ENCODE data around the gene CFAP210.
"Not testable (repeated sequence)": the region's sequence is repeated elsewhere in the genome, so short reads cannot be mapped to it uniquely, and the experiment has no call there.

Gene CFAP210

DNA sequence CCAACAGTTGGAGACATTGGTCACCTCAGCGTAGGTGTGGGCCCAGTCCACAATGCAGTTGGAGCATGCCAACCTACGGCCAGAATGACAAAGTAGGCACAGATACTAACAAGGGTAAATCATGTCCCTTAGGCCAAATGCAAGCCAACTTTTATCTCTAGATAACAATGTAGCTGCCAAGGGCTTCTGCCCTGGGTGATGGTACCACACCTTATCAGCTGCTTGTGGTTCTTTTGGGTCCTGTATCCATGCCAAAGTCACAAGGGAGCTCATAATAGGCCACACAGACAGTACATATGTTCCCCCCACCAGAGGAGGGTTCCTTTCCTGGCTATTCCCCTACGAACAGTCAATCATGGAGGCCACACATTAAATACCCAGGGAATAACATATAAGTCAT, 19.1 kb upstream of the CFAP210 start:
- H3K4me3 ChIP-seq (ENCODE audit: low read depth, low read length), result no peak overlapping the region

GRCh38 chr2:169712791-169713227, 18.6 kb upstream of the CFAP210 start:
- H3K4me3 ChIP-seq (ENCODE audit: low read depth, low read length), result no peak overlapping the region

DNA sequence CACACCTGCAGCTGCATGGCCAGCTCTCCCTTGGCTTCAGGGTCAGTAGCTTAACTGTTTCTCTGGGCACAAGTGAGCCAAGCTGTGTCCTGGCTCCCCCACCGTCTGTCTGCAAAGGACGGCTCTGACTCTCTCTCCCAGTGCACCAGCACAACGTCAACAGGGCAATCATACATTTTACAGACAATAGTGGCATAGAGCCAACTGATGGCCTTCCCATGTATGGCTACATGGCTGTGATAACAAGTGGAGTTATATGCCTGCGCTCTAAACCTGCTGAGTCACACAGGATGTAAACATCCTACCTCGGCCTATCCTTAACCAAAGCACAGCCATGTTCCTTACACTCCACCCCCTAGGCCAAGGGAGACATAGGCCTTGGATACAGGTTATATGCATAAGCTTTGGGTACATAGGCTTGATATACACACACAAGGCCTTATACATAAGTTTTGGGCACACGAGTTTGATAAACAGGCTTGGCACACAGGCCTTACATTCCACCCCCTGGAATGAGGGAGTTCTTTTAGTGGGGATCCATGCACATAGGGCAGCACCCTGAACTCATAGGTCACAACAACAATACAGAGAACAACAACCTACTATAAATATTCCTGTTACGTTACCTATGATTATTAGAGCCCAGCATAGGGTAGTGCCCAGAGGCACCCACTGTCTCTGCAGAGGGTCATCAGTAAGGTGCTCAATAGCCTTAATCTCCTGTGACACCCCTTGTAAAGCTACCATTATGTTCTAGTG, 17.7 kb upstream of the CFAP210 start:
- no peak overlapping the region for H3K4me3 ChIP-seq (ENCODE audit: low read depth, low read length)

- no peak overlapping the region for H3K4me3 ChIP-seq (ENCODE audit: low read depth, low read length)
Measured at GRCh38 chr2:169709981-169710380, 15.8 kb upstream of the CFAP210 start.

GRCh38 chr2:169709331-169709730, 15.1 kb upstream of the CFAP210 start:
- H3K4me3 ChIP-seq (ENCODE audit: low read depth, low read length), result no peak overlapping the region

DNA sequence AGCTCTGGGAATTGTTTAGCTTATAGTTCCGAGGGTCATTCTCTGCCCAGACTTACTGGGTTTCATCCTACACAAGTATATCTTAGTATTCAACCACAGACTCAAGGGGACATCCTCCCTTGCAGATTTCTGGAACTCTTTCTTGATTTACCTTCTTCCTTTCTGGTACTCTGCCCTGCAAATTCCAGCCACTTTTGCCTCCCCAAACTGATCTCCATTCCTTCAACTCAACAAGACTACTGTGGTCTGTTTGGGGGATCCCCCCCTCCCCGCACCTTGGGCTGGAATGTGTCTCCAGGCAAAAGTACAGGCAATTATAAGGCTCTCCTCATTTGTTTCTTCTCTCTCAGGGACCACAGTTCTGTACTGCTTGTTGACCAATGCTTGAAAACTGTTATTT, 13.4 kb upstream of the CFAP210 start:
- no peak overlapping the region for H3K4me3 ChIP-seq (ENCODE audit: low read depth, low read length)

GRCh38 chr2:169705927-169706326, 11.7 kb upstream of the CFAP210 start:
- no peak overlapping the region for H3K4me3 ChIP-seq (ENCODE audit: low read depth, low read length)

GRCh38 chr2:169704160-169704708, 10.0 kb upstream of the CFAP210 start:
- no peak overlapping the region for H3K4me3 ChIP-seq (ENCODE audit: low read depth, low read length)

DNA sequence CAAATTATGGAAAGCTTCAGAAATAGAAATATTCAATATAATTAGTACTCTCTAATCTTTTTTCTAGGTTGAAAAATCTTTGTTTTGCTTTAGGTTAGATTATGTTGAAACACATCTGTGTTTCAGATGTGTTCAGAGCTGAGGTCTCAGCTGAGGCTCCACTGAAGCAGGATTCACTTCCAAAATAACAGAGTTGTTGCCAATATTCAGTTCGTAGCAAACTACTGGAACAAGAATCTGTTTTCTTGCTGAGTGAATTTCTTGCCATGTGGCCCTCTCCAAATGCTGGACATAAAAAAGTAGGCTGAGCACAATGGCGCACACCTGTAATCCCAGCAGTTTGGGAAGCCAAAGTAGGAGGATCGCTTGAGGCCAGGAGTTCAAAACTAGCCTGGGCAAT, 8.8 kb upstream of the CFAP210 start:
- no peak overlapping the region for H3K4me3 ChIP-seq (ENCODE audit: low read depth, low read length)

DNA sequence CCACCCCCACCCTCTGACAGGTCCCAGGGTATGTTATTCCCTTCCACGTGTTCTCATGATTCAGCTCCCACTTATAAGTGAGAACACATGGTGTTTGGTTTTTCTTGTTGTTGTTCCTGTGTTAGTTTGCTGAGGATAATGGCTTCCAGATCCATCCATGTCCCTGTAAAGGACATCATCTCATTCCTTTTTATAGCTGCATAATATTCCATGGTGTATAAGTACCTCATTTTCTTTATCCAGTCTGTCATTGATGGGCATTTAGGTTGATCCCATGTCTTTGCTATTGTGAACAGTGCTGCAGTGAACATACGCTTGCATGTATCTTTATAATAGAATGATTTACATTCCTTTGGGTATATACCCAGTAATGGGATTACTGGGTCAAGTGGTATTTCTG, 5.0 kb upstream of the CFAP210 start:
- not testable (repeated sequence) for H3K4me3 ChIP-seq (ENCODE audit: low read depth, low read length)

- no peak overlapping the region for H3K4me3 ChIP-seq (ENCODE audit: low read depth, low read length)
Measured at GRCh38 chr2:169696381-169696780, 2.2 kb upstream of the CFAP210 start.

GRCh38 chr2:169694894-169695260, 672 bp upstream of the CFAP210 start:
- peak overlapping the region; percentile 91 for H3K4me3 ChIP-seq (ENCODE audit: low read depth, low read length)

GRCh38 chr2:169693360-169693759, 845 bp downstream of the CFAP210 start:
- peak overlapping the region; percentile 91 for H3K4me3 ChIP-seq (ENCODE audit: low read depth, low read length)

DNA sequence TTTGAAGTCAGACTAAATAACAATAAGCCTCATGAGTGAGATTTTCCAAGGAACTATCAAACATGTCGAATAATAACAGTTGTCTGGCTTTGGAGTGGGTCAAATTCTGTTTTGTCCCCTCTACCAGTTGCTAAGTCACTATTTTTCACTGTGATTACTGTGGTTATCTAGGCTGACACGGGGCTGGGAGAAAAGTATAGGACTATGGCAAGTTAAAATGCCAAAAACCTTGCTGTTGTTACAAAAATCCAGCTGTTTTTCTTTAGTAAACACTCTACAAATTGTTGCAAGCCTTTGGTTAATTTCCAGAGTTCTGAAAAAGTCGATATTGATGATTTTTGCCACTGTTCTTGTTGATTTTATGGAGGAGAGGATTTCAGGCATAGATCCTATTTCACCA, 1.5 kb downstream of the CFAP210 start:
- no peak overlapping the region for H3K4me3 ChIP-seq (ENCODE audit: low read depth, low read length)

DNA sequence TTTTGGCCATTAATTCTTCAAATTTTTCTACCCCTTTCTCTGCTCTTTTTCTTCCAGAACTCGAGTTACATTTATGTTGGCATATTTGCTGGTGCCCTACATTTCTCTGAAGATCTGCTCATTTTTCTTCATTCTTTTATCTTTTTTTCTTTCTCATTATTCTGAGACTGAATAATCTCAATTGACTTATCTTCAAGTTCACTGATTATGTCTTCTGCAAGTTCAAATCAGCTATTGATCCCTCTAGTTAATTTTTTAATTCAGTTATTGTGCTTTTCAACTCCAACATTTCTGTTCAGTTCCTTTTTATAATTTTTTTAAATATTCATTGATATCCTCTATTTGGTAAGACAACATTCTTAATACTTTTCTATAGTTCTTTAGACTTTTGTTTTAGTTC, 3.2 kb downstream of the CFAP210 start:
- no peak overlapping the region for H3K4me3 ChIP-seq (ENCODE audit: low read depth, low read length)

DNA sequence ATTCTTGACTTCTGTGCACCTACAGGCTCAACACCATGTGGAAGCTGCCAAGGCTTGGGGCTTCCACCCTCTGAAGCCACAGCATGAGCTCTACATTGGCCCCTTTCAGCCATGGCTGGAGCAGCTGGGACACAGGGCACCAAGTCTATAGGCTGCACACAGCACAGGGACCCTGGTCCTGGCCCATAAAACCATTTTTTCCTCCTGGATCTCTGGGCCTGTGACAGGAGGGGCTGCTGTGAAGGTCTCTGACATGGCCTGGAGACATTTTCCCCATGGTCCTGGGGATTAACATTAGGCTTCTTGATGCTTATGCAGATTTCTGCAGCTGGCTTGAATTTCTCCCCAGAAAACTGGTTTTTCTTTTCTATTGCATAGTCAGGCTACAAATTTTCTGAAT, 6.3 kb downstream of the CFAP210 start:
- H3K4me3 ChIP-seq (ENCODE audit: low read depth, low read length), result not testable (repeated sequence)

- not testable (repeated sequence) for H3K4me3 ChIP-seq (ENCODE audit: low read depth, low read length)
Measured at GRCh38 chr2:169686825-169687224, 7.4 kb downstream of the CFAP210 start.

DNA sequence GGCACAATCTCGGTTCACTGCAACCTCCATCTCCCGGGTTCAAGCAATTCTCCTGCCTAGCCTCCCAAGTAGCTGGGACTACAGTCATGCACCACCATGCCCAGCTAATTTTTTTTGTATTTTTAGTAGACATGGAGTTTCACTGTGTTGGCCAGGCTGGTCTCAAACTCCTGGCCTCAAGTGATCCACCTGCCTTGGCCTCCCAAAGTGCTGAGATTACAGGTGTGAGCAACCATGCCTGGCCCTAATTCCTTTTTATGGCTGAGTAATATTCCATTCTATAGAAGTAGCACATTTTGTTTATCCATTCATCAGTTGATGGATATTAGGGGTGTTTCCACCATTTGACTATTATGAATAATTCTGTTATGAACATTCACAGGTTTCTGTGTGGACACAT, 9.5 kb downstream of the CFAP210 start:
- H3K4me3 ChIP-seq (ENCODE audit: low read depth, low read length), result not testable (repeated sequence)

GRCh38 chr2:169684135-169684565, 10.1 kb downstream of the CFAP210 start:
- no peak overlapping the region for H3K4me3 ChIP-seq (ENCODE audit: low read depth, low read length)

GRCh38 chr2:169683425-169684134, 10.6 kb downstream of the CFAP210 start:
- no peak overlapping the region for H3K4me3 ChIP-seq (ENCODE audit: low read depth, low read length)

GRCh38 chr2:169683054-169683424, 11.2 kb downstream of the CFAP210 start:
- no peak overlapping the region for H3K4me3 ChIP-seq (ENCODE audit: low read depth, low read length)

- H3K4me3 ChIP-seq (ENCODE audit: low read depth, low read length), result no peak overlapping the region
Measured at GRCh38 chr2:169676850-169677249, 17.4 kb downstream of the CFAP210 start.
